ENCODE data around the gene SNX30. TPM values are rescaled to one million over a fixed set of nuclear protein-coding genes. Genes with fewer than 3 reads are reported as not detected.
A peak's percentile ranks its signal among the peaks of the same experiment; 100 is the strongest.

The SNX30 gene
- total and polyA plus RNA-seq, 2 experiments from 2014 or later, result 6.4 to 29.1 TPM

- DNase-seq (ENCODE audit: low spot score), result no peak
- H4K20me1 ChIP-seq (ENCODE audit: insufficient read depth, poor library complexity, severe bottlenecking), result no peaks in the 10 kb centered on the region
Measured at GRCh38 chr9:112878752-112879151, 128.2 kb downstream of the SNX30 start.

GRCh38 chr9:112880650-112881049 is 130.1 kb downstream of the SNX30 start:
- Histone ChIP-seq H3K4me2 (no peak overlapping the region), H3K9me2 (replicated peaks; ENCODE audit: insufficient read depth) (no peaks in the 10 kb centered on the region), H3K9me3 (ENCODE audit: low read depth) (no peaks in the 10 kb centered on the region), H3K4me1 (ENCODE audit: insufficient read depth) (no peaks in the 10 kb centered on the region), H3K27me3 (no peaks in the 10 kb centered on the region), H3K4me3 (no peak overlapping the region), H3K79me2 (no peaks in the 10 kb centered on the region), H2AFZ (no peak overlapping the region), H3K27ac (no peak overlapping the region), H4K20me1 (ENCODE audit: insufficient read depth, poor library complexity, severe bottlenecking) (no peaks in the 10 kb centered on the region), H3K36me3 (replicated peaks; ENCODE audit: insufficient read depth, low read depth) (no peaks in the 10 kb centered on the region)
- 100% methylated on average over 1 of the region's 1 CpG for WGBS (ENCODE audit: low lambda C conversion rate, missing lambda C conversion rate)
- no peak for DNase-seq (ENCODE audit: low spot score)
- TF ChIP-seq EZH2 (IDR thresholded peaks at IDR 0.05; ENCODE audit: borderline replicate concordance) (no peak), CTCF (IDR thresholded peaks at IDR 0.05; ENCODE audit: poor library complexity) (no peak), EZH2phosphoT487 (IDR thresholded peaks at IDR 0.05; ENCODE audit: low read depth, severe bottlenecking, unreplicated experiment) (no peak)

More at GRCh38 chr9:112878752-112879151, 128.2 kb downstream of the SNX30 start:
- Histone ChIP-seq H3K36me3 (replicated peaks; ENCODE audit: insufficient read depth, low read depth) (no peaks in the 10 kb centered on the region), H3K9me2 (replicated peaks; ENCODE audit: insufficient read depth) (no peaks in the 10 kb centered on the region), H2AFZ (no peak overlapping the region), H3K27ac (no peak overlapping the region), H3K4me1 (ENCODE audit: insufficient read depth) (no peaks in the 10 kb centered on the region), H3K79me2 (no peaks in the 10 kb centered on the region), H3K9me3 (ENCODE audit: low read depth) (no peaks in the 10 kb centered on the region), H3K27me3 (no peaks in the 10 kb centered on the region), H3K4me2 (no peak overlapping the region), H3K4me3 (no peak overlapping the region)
- no peak for TF ChIP-seq EZH2phosphoT487 (IDR thresholded peaks at IDR 0.05; ENCODE audit: low read depth, severe bottlenecking, unreplicated experiment)
- TF ChIP-seq EZH2 (IDR thresholded peaks at IDR 0.05; ENCODE audit: borderline replicate concordance), result no peak
- no peak for TF ChIP-seq CTCF (IDR thresholded peaks at IDR 0.05; ENCODE audit: poor library complexity)
- 60% methylated on average over 2 of the region's 2 CpGs for WGBS (ENCODE audit: low lambda C conversion rate, missing lambda C conversion rate)

GRCh38 chr9:112881331-112881730 is 130.8 kb downstream of the SNX30 start:
- no peak overlapping the region for H3K4me2 ChIP-seq
- no peaks in the 10 kb centered on the region for H3K9me2 ChIP-seq (replicated peaks; ENCODE audit: insufficient read depth)
- H3K4me3 ChIP-seq, result no peak overlapping the region
- H3K36me3 ChIP-seq (replicated peaks; ENCODE audit: insufficient read depth, low read depth), result no peaks in the 10 kb centered on the region
- WGBS (ENCODE audit: low lambda C conversion rate, missing lambda C conversion rate), result 89% methylated on average over 7 of the region's 7 CpGs
- DNase-seq (ENCODE audit: low spot score), result no peak
- no peak overlapping the region for H3K27ac ChIP-seq
- H2AFZ ChIP-seq, result no peak overlapping the region
- no peaks in the 10 kb centered on the region for H3K79me2 ChIP-seq
- H3K9me3 ChIP-seq (ENCODE audit: low read depth), result no peaks in the 10 kb centered on the region
- no peaks in the 10 kb centered on the region for H3K27me3 ChIP-seq
- TF ChIP-seq CTCF (IDR thresholded peaks at IDR 0.05; ENCODE audit: poor library complexity) (no peak), EZH2 (IDR thresholded peaks at IDR 0.05; ENCODE audit: borderline replicate concordance) (no peak), EZH2phosphoT487 (IDR thresholded peaks at IDR 0.05; ENCODE audit: low read depth, severe bottlenecking, unreplicated experiment) (no peak)
- no peaks in the 10 kb centered on the region for H3K4me1 ChIP-seq (ENCODE audit: insufficient read depth)
- no peaks in the 10 kb centered on the region for H4K20me1 ChIP-seq (ENCODE audit: insufficient read depth, poor library complexity, severe bottlenecking)

GRCh38 chr9:112884101-112884500 is 133.5 kb downstream of the SNX30 start:
- Histone ChIP-seq H3K27me3 (peaks cover under 1% of the 10 kb centered on the region), H4K20me1 (ENCODE audit: insufficient read depth, poor library complexity, severe bottlenecking) (no peaks in the 10 kb centered on the region), H3K4me2 (no peak overlapping the region), H3K79me2 (no peaks in the 10 kb centered on the region), H3K4me1 (ENCODE audit: insufficient read depth) (no peaks in the 10 kb centered on the region), H3K27ac (peak overlapping the region; percentile 27), H3K4me3 (no peak overlapping the region), H2AFZ (no peak overlapping the region), H3K9me2 (replicated peaks; ENCODE audit: insufficient read depth) (no peaks in the 10 kb centered on the region), H3K9me3 (ENCODE audit: low read depth) (no peaks in the 10 kb centered on the region), H3K36me3 (replicated peaks; ENCODE audit: insufficient read depth, low read depth) (no peaks in the 10 kb centered on the region)
- WGBS (ENCODE audit: low lambda C conversion rate, missing lambda C conversion rate), result 71% methylated on average over 6 of the region's 6 CpGs
- TF ChIP-seq EZH2phosphoT487 (IDR thresholded peaks at IDR 0.05; ENCODE audit: low read depth, severe bottlenecking, unreplicated experiment), result no peak
- TF ChIP-seq CTCF (IDR thresholded peaks at IDR 0.05; ENCODE audit: poor library complexity), result no peak
- no peak for TF ChIP-seq EZH2 (IDR thresholded peaks at IDR 0.05; ENCODE audit: borderline replicate concordance)
- peak; percentile 28 for DNase-seq (ENCODE audit: low spot score)

Measured in hepatocyte (in vitro differentiated cells).